ENCODE measurements around the gene USPL1.

The USPL1 gene

DNA sequence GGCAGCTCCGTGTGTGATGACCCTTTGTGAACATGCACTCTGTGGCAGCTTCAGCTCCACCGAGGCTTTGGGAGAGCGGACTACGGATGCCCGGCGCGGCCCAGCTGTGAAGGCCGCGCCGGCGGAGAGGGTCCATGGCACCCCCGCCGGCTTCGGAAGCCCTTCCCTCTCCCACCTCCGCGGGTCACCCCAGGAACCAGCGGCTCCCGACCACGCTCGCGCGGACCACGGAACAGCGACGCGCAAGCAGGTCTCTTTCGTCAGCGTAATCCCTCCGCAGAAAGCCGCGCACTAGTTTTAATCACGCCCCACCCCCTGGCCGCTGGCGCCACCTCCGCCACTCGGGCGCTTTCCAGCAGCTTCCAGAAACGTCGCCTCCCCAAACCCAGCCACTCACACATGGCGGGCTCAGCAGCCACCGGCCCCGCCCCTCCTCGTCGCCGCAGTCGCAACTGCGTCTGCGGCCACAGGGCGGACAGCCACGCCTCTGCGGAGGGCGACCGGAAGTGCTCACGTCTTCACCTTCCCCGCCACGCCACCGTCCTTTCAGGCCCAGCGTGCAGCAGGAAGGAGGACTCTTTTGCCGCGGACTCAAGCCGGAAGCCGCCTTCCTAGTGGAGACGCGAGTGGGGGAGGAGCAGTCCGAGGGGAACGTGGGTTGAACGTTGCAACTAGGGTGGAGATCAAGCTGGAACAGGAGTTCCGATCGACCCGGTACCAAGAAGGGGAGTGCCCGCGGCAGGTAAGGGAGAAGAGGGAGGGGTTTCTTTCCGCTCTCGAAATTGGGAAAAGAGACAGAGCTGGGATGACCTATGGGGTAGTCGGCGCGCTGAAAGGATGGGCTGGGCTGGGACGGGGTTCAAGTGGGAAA, at the start of gene USPL1:
Gene USPL1, plus strand, starts transcription at position 606 of the 871 bp plus-strand sequence. CDS start 3,221 bp downstream, outside the sequence.
- Histone ChIP-seq H3K27me3 (ENCODE audit: insufficient read depth, insufficient read length) (no peaks in the 10 kb centered on the region), H3K4me3 (ENCODE audit: insufficient read length, low read depth) (peak within 1 kb of the TSS; percentile 83), H3K9ac (ENCODE audit: insufficient read length, low read depth) (peak within 1 kb of the TSS; percentile 98), H3K36me3 (ENCODE audit: insufficient read depth, insufficient read length, low read length) (peaks cover 22% of the 10 kb centered on the region), H3K9me3 (ENCODE audit: insufficient read depth, low read length) (no peaks in the 10 kb centered on the region), H3K4me1 (ENCODE audit: insufficient read depth, insufficient read length) (no peaks in the 10 kb centered on the region)
- peak; percentile 38 for TF ChIP-seq YY1 (IDR thresholded peaks at IDR 0.05; ENCODE audit: insufficient read depth, insufficient read length)
- no peak for TF ChIP-seq ZNF274 (IDR thresholded peaks at IDR 0.05; ENCODE audit: low read depth, low read length)
- no peak for TF ChIP-seq SUZ12 (IDR thresholded peaks at IDR 0.05; ENCODE audit: extremely low read depth, insufficient read depth, insufficient read length)
- peak; percentile 93 for DNase-seq (ENCODE audit: low read depth, low spot score)

- Histone ChIP-seq H3K9ac (ENCODE audit: insufficient read length, low read depth) (no peak overlapping the region), H3K4me3 (ENCODE audit: insufficient read length, low read depth) (no peak overlapping the region), H3K36me3 (ENCODE audit: insufficient read depth, insufficient read length, low read length) (no peaks in the 10 kb centered on the region), H3K27me3 (ENCODE audit: insufficient read depth, insufficient read length) (no peaks in the 10 kb centered on the region), H3K9me3 (ENCODE audit: insufficient read depth, low read length) (no peaks in the 10 kb centered on the region), H3K4me1 (ENCODE audit: insufficient read depth, insufficient read length) (no peaks in the 10 kb centered on the region)
- DNase-seq (ENCODE audit: low read depth, low spot score) = peak; percentile 60
- TF ChIP-seq ZNF274 (IDR thresholded peaks at IDR 0.05; ENCODE audit: low read depth, low read length) (no peak), YY1 (IDR thresholded peaks at IDR 0.05; ENCODE audit: insufficient read depth, insufficient read length) (no peak), SUZ12 (IDR thresholded peaks at IDR 0.05; ENCODE audit: extremely low read depth, insufficient read depth, insufficient read length) (no peak)
Observed at GRCh38 chr13:30569901-30570576, 47.7 kb upstream of the USPL1 start.

GRCh38 chr13:30570691-30571090, 47.0 kb upstream of the USPL1 start:
- TF ChIP-seq SUZ12 (IDR thresholded peaks at IDR 0.05; ENCODE audit: extremely low read depth, insufficient read depth, insufficient read length) (no peak), ZNF274 (IDR thresholded peaks at IDR 0.05; ENCODE audit: low read depth, low read length) (no peak), YY1 (IDR thresholded peaks at IDR 0.05; ENCODE audit: insufficient read depth, insufficient read length) (no peak)
- Histone ChIP-seq H3K4me3 (ENCODE audit: insufficient read length, low read depth) (no peak overlapping the region), H3K27me3 (ENCODE audit: insufficient read depth, insufficient read length) (no peaks in the 10 kb centered on the region), H3K9ac (ENCODE audit: insufficient read length, low read depth) (no peak overlapping the region), H3K36me3 (ENCODE audit: insufficient read depth, insufficient read length, low read length) (no peaks in the 10 kb centered on the region), H3K9me3 (ENCODE audit: insufficient read depth, low read length) (no peaks in the 10 kb centered on the region), H3K4me1 (ENCODE audit: insufficient read depth, insufficient read length) (no peaks in the 10 kb centered on the region)
- DNase-seq (ENCODE audit: low read depth, low spot score) = no peak

GRCh38 chr13:30572859-30573275, 44.9 kb upstream of the USPL1 start:
- Histone ChIP-seq H3K9me3 (ENCODE audit: insufficient read depth, low read length) (no peaks in the 10 kb centered on the region), H3K9ac (ENCODE audit: insufficient read length, low read depth) (no peak overlapping the region), H3K4me1 (ENCODE audit: insufficient read depth, insufficient read length) (no peaks in the 10 kb centered on the region), H3K27me3 (ENCODE audit: insufficient read depth, insufficient read length) (no peaks in the 10 kb centered on the region), H3K4me3 (ENCODE audit: insufficient read length, low read depth) (no peak overlapping the region), H3K36me3 (ENCODE audit: insufficient read depth, insufficient read length, low read length) (no peaks in the 10 kb centered on the region)
- no peak for TF ChIP-seq SUZ12 (IDR thresholded peaks at IDR 0.05; ENCODE audit: extremely low read depth, insufficient read depth, insufficient read length)
- no peak for TF ChIP-seq YY1 (IDR thresholded peaks at IDR 0.05; ENCODE audit: insufficient read depth, insufficient read length)
- no peak for DNase-seq (ENCODE audit: low read depth, low spot score)

GRCh38 chr13:30576528-30576927, 41.2 kb upstream of the USPL1 start:
- Histone ChIP-seq H3K36me3 (ENCODE audit: insufficient read depth, insufficient read length, low read length) (no peaks in the 10 kb centered on the region), H3K4me1 (ENCODE audit: insufficient read depth, insufficient read length) (no peaks in the 10 kb centered on the region), H3K4me3 (ENCODE audit: insufficient read length, low read depth) (no peak overlapping the region), H3K27me3 (ENCODE audit: insufficient read depth, insufficient read length) (no peaks in the 10 kb centered on the region), H3K9ac (ENCODE audit: insufficient read length, low read depth) (no peak overlapping the region), H3K9me3 (ENCODE audit: insufficient read depth, low read length) (no peaks in the 10 kb centered on the region)
- TF ChIP-seq SUZ12 (IDR thresholded peaks at IDR 0.05; ENCODE audit: extremely low read depth, insufficient read depth, insufficient read length) (no peak), ZNF274 (IDR thresholded peaks at IDR 0.05; ENCODE audit: low read depth, low read length) (no peak), YY1 (IDR thresholded peaks at IDR 0.05; ENCODE audit: insufficient read depth, insufficient read length) (no peak)
- no peak for DNase-seq (ENCODE audit: low read depth, low spot score)

DNA sequence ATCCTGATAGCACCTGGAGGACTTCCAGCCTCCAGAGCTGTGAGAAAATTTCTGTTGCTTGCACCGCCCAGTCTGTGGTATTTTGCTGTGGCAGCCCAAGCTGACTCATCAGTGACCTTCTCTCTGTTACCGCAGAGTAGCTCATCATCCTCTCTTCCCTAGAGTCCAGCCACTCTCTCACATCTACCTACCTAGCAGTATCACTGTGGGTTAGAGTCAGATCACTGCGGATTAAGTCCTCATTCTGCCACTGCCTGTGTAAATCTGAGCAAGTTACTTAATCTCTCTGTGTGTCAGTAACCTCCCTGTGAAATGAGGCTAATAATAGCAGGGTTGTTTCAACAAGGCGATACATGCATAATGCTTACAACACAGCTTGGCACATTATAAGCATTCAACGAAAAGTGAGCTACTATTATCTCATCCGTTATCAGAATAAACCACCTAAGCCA, 40.3 kb upstream of the USPL1 start:
- Histone ChIP-seq H3K36me3 (ENCODE audit: insufficient read depth, insufficient read length, low read length) (no peaks in the 10 kb centered on the region), H3K27me3 (ENCODE audit: insufficient read depth, insufficient read length) (no peaks in the 10 kb centered on the region), H3K4me1 (ENCODE audit: insufficient read depth, insufficient read length) (no peaks in the 10 kb centered on the region), H3K9ac (ENCODE audit: insufficient read length, low read depth) (no peak overlapping the region), H3K4me3 (ENCODE audit: insufficient read length, low read depth) (no peak overlapping the region), H3K9me3 (ENCODE audit: insufficient read depth, low read length) (no peaks in the 10 kb centered on the region)
- DNase-seq (ENCODE audit: low read depth, low spot score) = no peak
- TF ChIP-seq SUZ12 (IDR thresholded peaks at IDR 0.05; ENCODE audit: extremely low read depth, insufficient read depth, insufficient read length) (no peak), ZNF274 (IDR thresholded peaks at IDR 0.05; ENCODE audit: low read depth, low read length) (no peak), YY1 (IDR thresholded peaks at IDR 0.05; ENCODE audit: insufficient read depth, insufficient read length) (no peak)
